ENCODE results near the gene RSRP1.

GRCh38 chr1:25201006-25201405 is 46.2 kb downstream of the RSRP1 start:
- TF ChIP-seq SUZ12 (IDR thresholded peaks at IDR 0.05; ENCODE audit: extremely low read depth, insufficient read depth, insufficient read length) (no peak), YY1 (IDR thresholded peaks at IDR 0.05; ENCODE audit: insufficient read depth, insufficient read length) (no peak)
